Large intestine (tissue), 3 donors: ENCODE data around the gene NRXN3. TPM values are rescaled to one million over a fixed set of nuclear protein-coding genes. Genes with fewer than 3 reads are reported as not detected.
A peak's percentile ranks its signal among the peaks of the same experiment; 100 is the strongest.
"Not testable (repeated sequence)": the region's sequence is repeated elsewhere in the genome, so short reads cannot be mapped to it uniquely, and the experiment has no call there.

Experiments used
- DNase-seq, 2 donors: peaks; one replicate each; pipeline versions ENCODE4 v3.0.0 to v3.0.0-alpha.2; 2013
- H3K27ac ChIP-seq: one replicate; pipeline ENCODE4 v1.5.1; 2013; ENCODE audit warnings: low read length
- H3K27me3 ChIP-seq: 2 replicates; pipeline ENCODE4 v1.6.1; 2013; ENCODE audit warnings: low read length; ENCODE audit not compliant: control insufficient read depth, insufficient read depth
- H3K36me3 ChIP-seq: 2 replicates; pipeline ENCODE4 v1.6.1; 2013; ENCODE audit warnings: low read length; ENCODE audit not compliant: control insufficient read depth, insufficient read depth
- H3K4me1 ChIP-seq: one replicate; pipeline ENCODE4 v1.6.1; 2013; ENCODE audit warnings: low read length; ENCODE audit not compliant: control insufficient read depth, insufficient read depth
- H3K4me3 ChIP-seq: one replicate; pipeline ENCODE4 v1.5.1; 2013; ENCODE audit warnings: low read length
- H3K9me3 ChIP-seq: one replicate; pipeline ENCODE4 v1.6.1; 2013; ENCODE audit warnings: mild to moderate bottlenecking, low read depth, low read length, moderate library complexity; ENCODE audit not compliant: control insufficient read depth
- WGBS: methylation state at CpG from one replicate; pipeline ENCODE4 v1.1.5; 2013; ENCODE audit warnings: low lambda C conversion rate; ENCODE audit not compliant: insufficient coverage; 5-methylcytosine and 5-hydroxymethylcytosine counted together
- polyA plus RNA-seq: library from polyadenylated mRNA; unstranded; fragments of 120-200 nt; gene quantifications from one replicate; pipeline ENCODE4 v1.2.1, GENCODE V29; 2013

NRXN3 gene
- polyA plus RNA-seq, 1 donor: 12.8 TPM

DNA sequence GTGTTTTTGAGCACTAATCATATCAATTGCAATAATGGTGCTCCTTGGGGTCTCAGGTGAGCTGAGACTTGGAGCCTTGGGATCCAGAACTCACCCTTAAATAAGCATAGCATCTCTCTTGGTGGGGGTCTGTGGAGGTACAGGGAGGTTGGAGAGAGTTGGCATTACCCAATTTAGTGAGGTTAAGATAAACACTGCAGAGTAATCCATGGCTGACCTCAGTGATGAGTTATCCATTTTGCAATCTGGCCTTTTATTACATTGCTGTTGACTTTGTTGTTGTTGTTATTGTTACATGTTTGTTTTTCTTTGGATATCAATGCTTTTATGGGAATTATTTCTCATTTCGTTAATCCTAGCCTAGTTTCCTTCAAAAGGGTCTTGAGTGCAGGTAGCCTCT lies 373.3 kb downstream of the NRXN3 start:
- H3K4me1 ChIP-seq: peaks cover under 1% of the 10 kb centered on the region
- 83% methylated on average over 1 of the region's 1 CpG for WGBS
- H3K27me3 ChIP-seq: no peaks in the 10 kb centered on the region
- no peak for DNase-seq
- no peak overlapping the region for H3K27ac ChIP-seq
- H3K4me3 ChIP-seq: no peak overlapping the region
- H3K9me3 ChIP-seq: no peaks in the 10 kb centered on the region
- no peaks in the 10 kb centered on the region for H3K36me3 ChIP-seq

DNA sequence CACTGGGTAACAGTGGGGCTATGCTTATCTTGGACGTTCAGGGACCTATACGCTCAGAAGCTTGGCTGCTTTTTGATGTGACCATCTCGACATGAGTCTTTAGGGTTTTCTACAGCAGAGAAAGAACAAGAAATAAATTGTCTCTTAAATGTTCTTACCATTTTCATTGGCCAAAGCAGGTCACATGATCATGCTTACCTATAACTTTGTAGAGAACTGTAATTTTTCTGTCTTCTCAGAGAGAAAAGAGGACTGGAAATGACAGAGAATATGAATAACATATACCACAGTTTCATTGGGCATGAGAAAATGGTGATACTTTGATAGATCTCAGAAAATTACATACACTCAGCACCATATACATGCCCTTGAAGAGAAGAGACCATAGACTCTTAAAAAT lies 390.9 kb downstream of the NRXN3 start:
- DNase-seq: no peak
- H3K36me3 ChIP-seq: no peaks in the 10 kb centered on the region
- no peak overlapping the region for H3K27ac ChIP-seq
- no CpG with 5 or more reads among the region's 3 CpGs for WGBS
- H3K9me3 ChIP-seq: no peaks in the 10 kb centered on the region
- H3K27me3 ChIP-seq: no peaks in the 10 kb centered on the region
- no peak overlapping the region for H3K4me3 ChIP-seq
- no peaks in the 10 kb centered on the region for H3K4me1 ChIP-seq

DNA sequence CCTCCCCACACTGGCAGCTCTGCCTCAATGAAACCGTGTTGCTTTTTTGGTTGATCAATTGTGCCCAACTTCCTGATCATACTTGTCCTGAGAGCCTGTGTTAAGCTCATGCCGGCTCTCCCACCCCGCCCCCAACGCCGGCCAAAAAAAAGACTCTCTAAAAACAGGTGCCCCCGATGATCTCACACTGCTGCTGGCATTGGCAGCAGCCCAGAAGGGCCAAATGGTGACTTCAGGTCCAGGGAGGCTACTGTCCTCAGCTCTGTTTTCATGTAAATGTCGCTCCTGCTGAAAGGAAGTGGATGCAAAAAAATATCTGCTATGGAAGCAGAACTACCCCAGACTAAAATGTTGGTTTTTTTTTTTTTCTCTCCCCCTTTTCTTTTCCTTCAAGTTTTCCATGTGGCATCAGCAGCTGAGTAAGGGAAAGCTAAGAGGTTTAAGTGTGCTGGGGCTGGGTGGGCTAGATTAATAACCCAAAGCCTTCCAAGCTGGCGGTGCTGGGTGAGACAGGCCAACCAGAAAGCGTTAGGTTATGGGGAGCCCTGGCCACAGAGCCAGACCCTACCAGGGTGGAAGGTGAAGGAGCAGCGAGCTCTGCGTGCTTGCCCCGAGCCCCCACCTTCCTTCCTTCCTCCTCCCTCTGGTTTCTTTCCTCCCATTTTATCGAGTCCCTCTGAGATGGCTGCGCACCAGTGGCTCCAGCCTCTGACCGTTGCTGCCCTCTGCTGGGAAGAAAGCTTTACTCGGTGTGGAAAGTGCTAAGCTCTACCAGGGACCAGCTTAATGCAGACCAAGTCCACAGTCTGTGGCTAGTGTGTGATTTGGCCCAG lies 396.1 kb downstream of the NRXN3 start:
- H3K9me3 ChIP-seq: no peaks in the 10 kb centered on the region
- no peaks in the 10 kb centered on the region for H3K27me3 ChIP-seq
- WGBS: no CpG with 5 or more reads among the region's 16 CpGs
- H3K4me1 ChIP-seq: no peaks in the 10 kb centered on the region
- no peak overlapping the region for H3K4me3 ChIP-seq
- H3K27ac ChIP-seq: no peak overlapping the region
- H3K36me3 ChIP-seq: no peaks in the 10 kb centered on the region
- peak; percentile 55 to 56 for DNase-seq

GRCh38 chr14:78566859-78567172 lies 396.6 kb downstream of the NRXN3 start:
- H3K4me1 ChIP-seq: no peaks in the 10 kb centered on the region
- H3K27ac ChIP-seq: no peak overlapping the region
- no peaks in the 10 kb centered on the region for H3K9me3 ChIP-seq
- H3K36me3 ChIP-seq: no peaks in the 10 kb centered on the region
- no peak overlapping the region for H3K4me3 ChIP-seq
- DNase-seq: no peak
- no peaks in the 10 kb centered on the region for H3K27me3 ChIP-seq

DNA sequence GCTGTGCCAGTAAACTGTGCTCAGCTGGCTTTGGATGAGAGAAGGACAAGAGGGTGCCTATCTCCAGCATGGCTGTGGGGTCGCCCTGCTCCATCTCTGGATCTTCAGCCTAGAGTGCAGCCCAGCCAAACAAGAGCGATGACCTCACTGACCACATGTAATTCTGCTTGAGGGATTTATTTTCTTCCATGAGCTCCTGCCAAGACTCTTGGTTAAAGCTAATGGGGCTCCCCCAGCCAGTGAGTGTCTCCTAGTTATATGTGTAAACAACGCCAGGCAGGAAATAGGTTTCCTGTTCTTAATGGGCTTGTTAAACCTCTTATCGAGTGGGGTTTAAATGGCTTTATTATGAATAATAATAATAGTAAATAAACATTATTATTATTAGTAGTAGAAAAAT lies 397.2 kb downstream of the NRXN3 start:
- Histone ChIP-seq H3K9me3 (no peaks in the 10 kb centered on the region), H3K27me3 (no peaks in the 10 kb centered on the region), H3K27ac (no peak overlapping the region), H3K36me3 (no peaks in the 10 kb centered on the region), H3K4me1 (no peaks in the 10 kb centered on the region), H3K4me3 (no peak overlapping the region)
- 80% methylated on average over 1 of the region's 4 CpGs for WGBS
- DNase-seq: peak in 1 of 2 donors; percentile 6

GRCh38 chr14:78573736-78574135 lies 403.6 kb downstream of the NRXN3 start:
- H3K27me3 ChIP-seq, H3K4me3 ChIP-seq, H3K36me3 ChIP-seq, H3K9me3 ChIP-seq, DNase-seq, H3K27ac ChIP-seq, H3K4me1 ChIP-seq: not testable (repeated sequence)
- WGBS: 100% methylated on average over 2 of the region's 3 CpGs

DNA sequence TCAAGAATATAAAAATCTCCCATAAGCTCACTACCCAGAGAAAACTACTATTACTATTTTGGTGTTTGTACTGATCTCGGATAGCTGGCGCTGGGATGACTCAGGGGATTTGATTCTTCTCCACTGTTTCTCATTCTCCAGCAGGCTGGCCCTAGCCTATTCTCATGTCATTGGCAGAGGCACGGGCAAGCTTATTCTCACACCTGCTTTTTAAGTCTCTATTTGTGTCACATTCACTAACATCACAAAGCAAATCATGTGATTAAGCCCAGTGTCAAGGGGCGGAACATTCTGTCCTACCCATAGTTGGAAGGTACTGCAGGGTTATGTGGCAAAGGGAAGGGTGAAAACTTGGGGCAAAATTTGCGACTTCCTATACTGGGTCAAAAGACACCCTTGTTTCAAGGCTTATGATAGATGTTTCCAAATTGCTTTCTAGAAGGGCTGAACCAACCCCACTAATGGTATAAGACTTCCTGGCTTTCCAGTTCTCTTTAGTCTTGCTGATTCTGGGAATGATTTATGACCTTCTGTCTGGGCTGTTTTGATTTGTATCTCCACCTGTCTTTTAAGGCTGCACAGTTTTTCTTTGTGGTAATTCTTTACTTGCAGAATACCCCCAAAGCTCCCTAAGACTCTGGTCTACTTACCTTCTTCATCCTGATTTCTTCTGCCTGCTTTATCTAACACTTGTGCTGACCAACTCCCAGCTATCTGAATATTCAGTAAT lies 406.4 kb downstream of the NRXN3 start:
- Histone ChIP-seq H3K27me3 (no peaks in the 10 kb centered on the region), H3K9me3 (peaks cover 6% of the 10 kb centered on the region), H3K27ac (no peak overlapping the region), H3K4me1 (no peaks in the 10 kb centered on the region), H3K4me3 (no peak overlapping the region), H3K36me3 (no peaks in the 10 kb centered on the region)
- WGBS: no CpG with 5 or more reads among the region's 5 CpGs
- no peak for DNase-seq

GRCh38 chr14:78581229-78581628 lies 411.1 kb downstream of the NRXN3 start:
- Histone ChIP-seq H3K27ac (no peak overlapping the region), H3K36me3 (no peaks in the 10 kb centered on the region), H3K4me1 (no peaks in the 10 kb centered on the region), H3K9me3 (no peaks in the 10 kb centered on the region), H3K27me3 (no peaks in the 10 kb centered on the region), H3K4me3 (no peak overlapping the region)
- WGBS: 17% methylated on average over 1 of the region's 5 CpGs
- no peak for DNase-seq

- H3K27me3 ChIP-seq: no peaks in the 10 kb centered on the region
- H3K27ac ChIP-seq: no peak overlapping the region
- H3K4me1 ChIP-seq: no peaks in the 10 kb centered on the region
- DNase-seq: no peak
- no CpG with 5 or more reads among the region's 6 CpGs for WGBS
- H3K9me3 ChIP-seq: no peaks in the 10 kb centered on the region
- no peak overlapping the region for H3K4me3 ChIP-seq
- H3K36me3 ChIP-seq: no peaks in the 10 kb centered on the region
These were observed 416.5 kb downstream of the NRXN3 start for GRCh38 chr14:78586681-78587080.

- Histone ChIP-seq H3K27ac (no peak overlapping the region), H3K9me3 (no peaks in the 10 kb centered on the region), H3K4me3 (no peak overlapping the region), H3K27me3 (no peaks in the 10 kb centered on the region), H3K36me3 (no peaks in the 10 kb centered on the region), H3K4me1 (no peaks in the 10 kb centered on the region)
- no peak for DNase-seq
- WGBS: no CpG with 5 or more reads among the region's 3 CpGs
These were observed 418.7 kb downstream of the NRXN3 start for GRCh38 chr14:78588906-78589305.
